ENCODE results near the gene SUB1.
"Not testable (repeated sequence)": the region's sequence is repeated elsewhere in the genome, so short reads cannot be mapped to it uniquely, and the experiment has no call there.

SUB1 gene

GRCh38 chr5:32600054-32600622, 14.8 kb downstream of the SUB1 start:
- no peak for DNase-seq (ENCODE audit: low read depth, low spot score)

GRCh38 chr5:32601623-32602295, 16.4 kb downstream of the SUB1 start:
- DNase-seq (ENCODE audit: low read depth, low spot score), result no peak

GRCh38 chr5:32602906-32603305, 17.5 kb downstream of the SUB1 start:
- DNase-seq (ENCODE audit: low read depth, low spot score), result no peak

GRCh38 chr5:32604800-32605765, 19.7 kb downstream of the SUB1 start:
- DNase-seq (ENCODE audit: low read depth, low spot score), result no peak

GRCh38 chr5:32605766-32606152, 20.4 kb downstream of the SUB1 start:
- no peak for DNase-seq (ENCODE audit: low read depth, low spot score)

- DNase-seq (ENCODE audit: low read depth, low spot score), result no peak
Observed at GRCh38 chr5:32612134-32612888, 27.0 kb downstream of the SUB1 start.

GRCh38 chr5:32613050-32613672, 27.8 kb downstream of the SUB1 start:
- DNase-seq (ENCODE audit: low read depth, low spot score), result no peak

- DNase-seq (ENCODE audit: low read depth, low spot score), result no peak
Observed at GRCh38 chr5:32615236-32615635, 29.9 kb downstream of the SUB1 start.

GRCh38 chr5:32618962-32619361, 33.6 kb downstream of the SUB1 start:
- DNase-seq (ENCODE audit: low read depth, low spot score), result no peak

GRCh38 chr5:32621256-32621655, 35.9 kb downstream of the SUB1 start:
- no peak for DNase-seq (ENCODE audit: low read depth, low spot score)

GRCh38 chr5:32625106-32625505, 39.7 kb downstream of the SUB1 start:
- no peak for DNase-seq (ENCODE audit: low read depth, low spot score)

- no peak for DNase-seq (ENCODE audit: low read depth, low spot score)
Observed at GRCh38 chr5:32625547-32625946, 40.2 kb downstream of the SUB1 start.

GRCh38 chr5:32627219-32627870, 42.0 kb downstream of the SUB1 start:
- no peak for DNase-seq (ENCODE audit: low read depth, low spot score)

- no peak for DNase-seq (ENCODE audit: low read depth, low spot score)
Observed at GRCh38 chr5:32628049-32628844, 42.9 kb downstream of the SUB1 start.

- no peak for DNase-seq (ENCODE audit: low read depth, low spot score)
Observed at GRCh38 chr5:32630867-32631491, 45.6 kb downstream of the SUB1 start.

GRCh38 chr5:32633017-32633416, 47.7 kb downstream of the SUB1 start:
- DNase-seq (ENCODE audit: low read depth, low spot score), result not testable (repeated sequence)

- no peak for DNase-seq (ENCODE audit: low read depth, low spot score)
Observed at GRCh38 chr5:32638309-32638708, 53.0 kb downstream of the SUB1 start.

- DNase-seq (ENCODE audit: low read depth, low spot score), result no peak
Observed at GRCh38 chr5:32639943-32640342, 54.6 kb downstream of the SUB1 start.

- no peak for DNase-seq (ENCODE audit: low read depth, low spot score)
Observed at GRCh38 chr5:32642276-32643002, 57.1 kb downstream of the SUB1 start.

Measured in iPS DF 19.7 (cell line).